Upper lobe of left lung (tissue), 4 donors: ENCODE measurements around the gene COL9A3.

Experiments
- CTCF ChIP-seq, 6 experiments: fragments of 450-650 bp in 4 of 6; fragments of 200-600 bp in 2 of 6; sonication (generic) in 2 of 6; IDR thresholded peaks; one replicate each; pipeline ENCODE4 v1.5.1; 2016 to 2019; ENCODE audit warnings: antibody characterized with exemption in 6 of 6
- POLR2A ChIP-seq, 4 donors: fragments of 450-650 bp; IDR thresholded peaks; one replicate each; pipeline ENCODE4 v1.5.1; 2016 to 2017; ENCODE audit warnings: antibody characterized with exemption in 4 of 4, mild to moderate bottlenecking in 2 of 4
- POLR2AphosphoS5 ChIP-seq, 2 donors: sonication (generic); formaldehyde crosslinking; IDR thresholded peaks; one replicate each; pipeline ENCODE4 v1.5.1; 2017; ENCODE audit warnings: antibody characterized with exemption in 2 of 2

GRCh38 chr20:62840244-62841197 lies 23.7 kb downstream of the COL9A3 start:
- no peak for TF ChIP-seq POLR2A (IDR thresholded peaks at IDR 0.05)
- no peak for TF ChIP-seq CTCF (IDR thresholded peaks at IDR 0.05)
- TF ChIP-seq POLR2AphosphoS5 (IDR thresholded peaks at IDR 0.05): no peak
